Ishikawa (cell line): ENCODE results near the gene ARSA.

Experiments
- CREB1 ChIP-seq: IDR thresholded peaks from 2 replicates; pipeline ENCODE4 v1.6.1; 2012; ENCODE audit warnings: low read depth
- EGR1 ChIP-seq: IDR thresholded peaks from 2 replicates; pipeline ENCODE4 v1.6.1; 2012
- EP300 ChIP-seq: IDR thresholded peaks from 2 replicates; pipeline ENCODE4 v1.6.1; 2012; ENCODE audit warnings: borderline replicate concordance
- FOXM1 ChIP-seq: IDR thresholded peaks from 2 replicates; pipeline ENCODE4 v1.6.1; 2012; ENCODE audit warnings: low read depth, borderline replicate concordance
- MAX ChIP-seq: IDR thresholded peaks from 2 replicates; pipeline ENCODE4 v1.6.1; 2012
- NFIC ChIP-seq: IDR thresholded peaks from 2 replicates; pipeline ENCODE4 v1.6.1; 2012
- RAD21 ChIP-seq: IDR thresholded peaks from 2 replicates; pipeline ENCODE4 v1.6.1; 2012; ENCODE audit warnings: low read depth
- REST ChIP-seq: IDR thresholded peaks from 2 replicates; pipeline ENCODE4 v1.6.1; 2012; ENCODE audit warnings: low read depth, mild to moderate bottlenecking
- TAF1 ChIP-seq: IDR thresholded peaks from 2 replicates; pipeline ENCODE4 v1.6.1; 2012; ENCODE audit warnings: low read depth, mild to moderate bottlenecking
- TCF12 ChIP-seq: IDR thresholded peaks from 2 replicates; pipeline ENCODE4 v1.6.1; 2012; ENCODE audit warnings: low read depth
- TEAD4 ChIP-seq: IDR thresholded peaks from 2 replicates; pipeline ENCODE4 v1.6.1; 2012
- YY1 ChIP-seq: IDR thresholded peaks from 2 replicates; pipeline ENCODE4 v1.6.1; 2012; ENCODE audit warnings: low read depth
- ZBTB7A ChIP-seq: IDR thresholded peaks from 2 replicates; pipeline ENCODE4 v1.6.1; 2012; ENCODE audit warnings: low read depth

- TF ChIP-seq RAD21 (no peak), MAX (no peak), EP300 (no peak), TEAD4 (no peak), TAF1 (no peak), ZBTB7A (0 out of 2 replicates have a peak, but pooled peaks have one; percentile 25), EGR1 (peak; percentile 28; the same call in 1 of the 2 replicates), CREB1 (no peak), YY1 (no peak), TCF12 (no peak), FOXM1 (no peak), NFIC (no peak), REST (no peak)
Observed at GRCh38 chr22:50600967-50601668, 26.8 kb downstream of the ARSA start.
